Thyroid gland (tissue), 4 donors: ENCODE data around the gene CXXC1.

Experiments
- CTCF ChIP-seq, 6 experiments: fragments of 200-600 bp in 3 of 6; fragments of 450-650 bp in 3 of 6; sonication (generic) in 3 of 6; IDR thresholded peaks; one replicate each; pipeline ENCODE4 v1.5.1; 2016 to 2019; ENCODE audit warnings: antibody characterized with exemption in 6 of 6, mild to moderate bottlenecking in 2 of 6, inconsistent platforms in 1 of 6, moderate library complexity in 1 of 6
- POLR2A ChIP-seq, 2 donors: fragments of 450-650 bp; IDR thresholded peaks; one replicate each; pipeline ENCODE4 v1.6.1; 2017; ENCODE audit warnings: antibody characterized with exemption in 2 of 2, mild to moderate bottlenecking in 2 of 2, moderate library complexity in 1 of 2

DNA sequence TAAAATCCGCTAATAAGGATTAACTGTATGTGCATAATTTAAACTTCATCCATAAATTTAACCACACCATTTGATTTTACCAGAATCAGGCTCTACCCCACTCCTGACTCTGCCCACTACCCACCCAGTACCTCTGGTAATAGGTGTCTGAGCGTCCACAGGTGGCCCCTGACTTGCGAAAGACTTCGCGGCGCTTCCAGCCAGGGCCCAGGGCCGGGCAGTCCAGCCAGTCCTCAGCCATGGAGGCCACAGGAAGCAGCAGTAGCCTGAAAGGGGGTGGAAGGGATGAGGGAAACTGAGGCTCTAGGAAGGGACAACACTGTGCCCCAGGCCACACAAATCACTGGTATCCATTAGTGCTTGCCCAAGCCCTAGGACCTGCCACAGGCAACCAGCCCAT, 7.7 kb downstream of the CXXC1 start:
- TF ChIP-seq CTCF (IDR thresholded peaks at IDR 0.05): no peak
- no peak for TF ChIP-seq POLR2A (IDR thresholded peaks at IDR 0.05)
